GM21576 (cell line): ENCODE results near the gene C4BPA.
A peak's percentile ranks its signal among the peaks of the same experiment; 100 is the strongest.

Experiments used
- ATAC-seq: cut with Tn5 transposase; IDR thresholded peaks from one replicate; pipeline ENCODE4 v1.9.1; 2021; ENCODE audit warnings: mild to moderate bottlenecking, moderate library complexity; ENCODE audit not compliant: unreplicated experiment

The C4BPA gene

DNA sequence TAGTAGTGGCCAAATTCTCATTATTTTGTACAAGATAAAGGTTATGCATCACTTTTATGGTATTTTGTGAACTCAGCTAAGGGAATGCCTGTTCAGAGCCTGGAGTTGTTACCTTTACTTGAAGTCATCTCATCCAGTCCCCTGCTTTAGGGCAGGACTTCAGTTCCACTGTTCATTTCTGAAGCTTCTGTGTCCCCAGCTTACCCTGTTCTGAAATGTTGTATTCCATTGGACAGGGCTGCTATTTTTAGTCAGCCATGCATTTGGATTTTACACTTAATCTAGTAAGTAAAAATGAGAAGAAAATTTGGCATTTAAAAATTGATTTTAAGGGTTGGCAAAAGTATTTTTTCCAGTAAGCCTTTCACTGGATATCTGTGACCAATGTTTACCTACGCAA, 27.0 kb upstream of the C4BPA start:
- ATAC-seq, result no peak

DNA sequence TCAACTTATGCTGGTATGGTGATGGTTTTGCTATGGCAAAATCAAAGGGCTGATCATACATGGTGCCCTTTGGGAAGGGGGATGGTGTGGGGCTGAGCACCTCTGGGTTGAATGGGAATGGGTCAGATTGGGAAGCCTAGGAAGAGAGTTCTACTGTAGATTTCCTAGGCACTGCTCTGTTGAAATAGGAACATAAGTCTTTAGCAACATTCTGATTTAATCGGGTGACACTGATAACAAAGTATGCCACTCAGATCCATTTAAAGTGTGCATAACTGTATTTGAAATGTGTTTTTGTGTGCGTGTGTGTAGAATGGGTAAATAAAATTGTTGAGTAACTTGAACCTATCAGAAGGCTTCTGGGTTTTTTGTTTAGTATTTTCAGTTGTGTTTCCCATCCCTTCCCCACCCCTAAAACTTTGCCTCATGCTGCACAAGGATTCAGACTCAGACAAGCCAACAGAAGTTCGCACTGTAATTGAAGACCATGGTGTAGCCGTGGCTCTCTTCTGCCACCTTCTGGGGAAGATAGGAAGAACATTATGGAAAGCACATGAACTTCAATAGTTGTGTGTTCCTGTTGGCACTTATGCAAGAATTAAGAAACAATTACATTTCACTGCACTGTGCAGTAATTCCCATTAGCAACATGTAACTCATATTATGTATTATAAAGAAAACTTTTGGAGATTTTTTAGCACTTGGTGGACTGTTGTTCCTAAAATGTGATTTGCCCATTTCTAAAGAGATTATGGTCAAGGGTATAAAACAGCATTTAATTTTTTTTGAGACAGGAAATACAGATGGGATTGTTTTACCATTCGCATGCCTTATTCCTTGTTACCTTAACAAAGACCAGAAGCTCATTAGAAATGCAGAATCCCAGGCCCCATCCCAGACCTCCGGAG, 26.3 kb upstream of the C4BPA start:
- peak; percentile 70 for ATAC-seq

DNA sequence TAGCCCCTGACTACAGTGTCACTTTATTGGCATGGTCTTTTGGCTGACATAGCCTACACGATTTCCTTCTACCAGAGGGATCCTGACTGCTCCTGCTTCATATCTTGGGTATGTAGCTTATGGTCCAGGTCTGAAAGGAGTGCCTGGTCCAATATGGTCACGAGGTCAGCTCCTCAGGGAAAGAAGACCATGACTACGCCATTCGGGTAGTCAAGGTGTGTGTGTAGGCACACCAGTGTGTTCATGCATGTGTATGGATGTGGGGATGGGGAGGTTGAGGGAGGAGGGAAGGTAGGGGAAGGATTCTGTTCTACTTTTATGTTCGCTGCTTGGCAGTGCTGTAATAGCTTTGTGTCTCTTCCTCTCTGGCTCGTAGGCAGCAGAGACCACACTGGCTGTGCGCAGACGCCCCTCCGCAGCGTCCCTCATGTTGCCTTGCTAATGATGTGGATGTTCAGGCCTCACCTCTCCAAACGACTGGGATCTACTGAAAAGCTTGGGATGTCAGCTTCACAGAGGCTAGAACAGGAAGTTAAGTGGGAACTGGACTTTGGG, 25.4 kb upstream of the C4BPA start:
- no peak for ATAC-seq

DNA sequence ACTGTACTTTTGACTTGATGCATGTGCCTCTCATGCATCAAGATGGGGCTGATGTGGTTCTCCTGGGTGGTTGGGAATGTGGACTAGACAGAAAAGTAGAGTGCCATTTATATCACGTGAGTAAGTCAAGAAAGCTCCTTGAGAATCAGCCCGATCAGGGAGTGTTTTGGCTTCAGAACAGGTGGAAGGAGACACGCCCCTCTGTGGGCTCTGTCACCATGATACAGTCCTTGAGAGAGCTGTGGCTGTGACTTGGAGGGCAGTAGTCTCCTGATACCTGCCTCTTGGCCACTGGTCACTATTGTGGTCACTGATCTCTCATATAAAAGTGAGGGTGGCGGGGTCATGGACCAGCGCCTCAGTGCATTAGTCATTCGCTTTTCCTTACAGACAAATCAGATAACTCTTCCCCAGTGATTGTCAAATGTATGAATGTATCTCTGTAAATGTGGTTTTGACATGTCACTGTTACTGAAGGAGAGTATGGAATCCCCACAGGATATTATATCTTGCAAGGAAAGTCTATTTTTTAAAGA, 24.3 kb upstream of the C4BPA start:
- no peak for ATAC-seq

DNA sequence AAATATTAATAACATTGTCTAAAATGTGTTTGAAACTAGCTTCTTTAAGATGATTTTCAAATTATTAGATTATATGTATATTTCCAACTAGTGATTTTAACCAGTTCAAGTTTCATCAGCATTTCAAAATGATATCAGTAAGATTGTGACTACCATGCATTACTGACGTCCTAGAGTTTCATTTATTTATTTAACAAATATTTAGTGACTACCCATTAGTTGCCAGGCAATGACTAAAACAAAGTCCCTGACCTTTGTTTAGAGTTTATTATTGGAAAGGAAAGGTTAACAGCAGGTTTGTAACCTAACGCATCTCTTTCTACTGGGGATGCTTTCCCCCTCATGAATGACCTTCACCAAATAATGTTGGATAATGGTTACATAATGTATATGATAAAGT, 22.9 kb upstream of the C4BPA start:
- no peak for ATAC-seq

DNA sequence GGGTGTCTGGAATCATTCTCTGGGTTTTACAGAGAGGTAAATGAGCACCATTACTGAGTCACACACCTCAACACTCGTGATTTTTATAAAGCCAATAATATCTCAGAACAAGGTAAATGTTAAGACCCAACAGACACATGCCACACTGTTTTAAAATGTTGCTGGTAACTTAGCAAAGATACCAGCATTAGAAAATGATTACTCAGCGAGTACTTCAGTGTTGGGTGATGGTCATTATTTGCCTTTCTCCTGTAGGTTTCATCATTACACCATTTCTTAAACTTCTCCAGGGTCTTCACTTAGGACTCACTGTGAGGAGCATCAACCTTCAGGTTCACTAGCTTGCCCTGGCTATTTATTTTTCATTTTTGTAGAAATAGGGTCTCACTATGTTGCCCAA, 22.2 kb upstream of the C4BPA start:
- no peak for ATAC-seq

DNA sequence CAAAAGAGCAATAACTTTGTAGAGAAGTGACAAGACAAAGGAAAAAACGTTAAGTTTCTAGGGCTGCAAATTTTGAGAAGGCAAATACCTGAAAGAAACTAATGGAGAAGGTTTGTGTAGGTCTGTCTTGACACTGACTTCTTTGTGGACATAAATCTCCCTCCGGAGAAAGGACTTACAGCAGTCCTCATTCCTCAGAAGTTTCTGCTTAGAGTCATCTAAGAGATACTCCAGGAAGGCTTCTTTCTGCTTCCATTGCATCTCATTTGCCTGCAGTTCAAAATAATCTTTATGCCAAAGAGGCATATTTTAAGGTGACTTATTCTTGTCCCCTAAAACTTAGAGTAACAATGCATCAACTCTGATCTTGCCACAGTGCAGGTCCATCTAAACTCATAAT, 19.8 kb upstream of the C4BPA start:
- no peak for ATAC-seq

DNA sequence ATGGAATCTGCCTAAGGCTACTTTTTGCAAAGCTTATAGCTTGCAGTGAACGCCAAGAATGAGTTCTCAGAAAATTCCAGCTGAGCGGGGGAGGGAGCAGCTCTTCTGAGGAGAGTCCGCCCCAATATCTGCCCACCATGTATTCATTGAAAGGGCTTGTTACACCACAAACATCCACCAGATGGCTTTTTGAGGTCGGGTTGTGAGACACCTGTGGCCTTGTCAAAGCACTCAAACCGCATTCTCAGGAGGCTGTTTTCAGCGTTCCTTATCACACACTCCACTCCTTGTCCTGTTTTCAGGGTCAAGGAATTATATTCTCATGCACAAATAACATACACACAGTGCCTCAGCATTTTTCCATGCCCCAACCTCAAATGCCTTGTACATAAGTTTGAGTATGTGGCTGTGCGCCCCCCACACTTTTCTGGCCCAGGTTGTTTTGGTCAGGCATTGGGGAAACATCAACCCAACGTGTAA, 19.3 kb upstream of the C4BPA start:
- ATAC-seq, result no peak

DNA sequence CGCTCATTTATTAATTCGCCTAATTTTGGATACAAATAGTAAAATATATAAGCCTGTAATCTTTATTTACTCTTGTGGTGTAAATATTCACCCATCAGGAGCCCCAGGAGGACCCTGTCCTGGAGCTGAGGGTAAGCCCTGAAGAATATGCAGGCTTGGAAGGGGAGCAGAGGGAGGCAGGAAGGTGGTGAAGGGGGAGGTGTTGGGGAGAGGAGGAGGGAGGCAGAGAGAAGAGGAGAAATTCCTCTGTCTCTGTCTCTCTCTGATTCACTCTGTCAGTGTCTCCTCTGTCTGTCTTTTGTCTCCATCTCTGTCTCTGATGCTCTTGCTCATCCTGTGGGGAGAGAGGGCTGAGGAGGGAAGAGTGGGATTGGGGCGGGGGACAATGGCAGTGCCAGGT, 18.1 kb upstream of the C4BPA start:
- ATAC-seq, result no peak

DNA sequence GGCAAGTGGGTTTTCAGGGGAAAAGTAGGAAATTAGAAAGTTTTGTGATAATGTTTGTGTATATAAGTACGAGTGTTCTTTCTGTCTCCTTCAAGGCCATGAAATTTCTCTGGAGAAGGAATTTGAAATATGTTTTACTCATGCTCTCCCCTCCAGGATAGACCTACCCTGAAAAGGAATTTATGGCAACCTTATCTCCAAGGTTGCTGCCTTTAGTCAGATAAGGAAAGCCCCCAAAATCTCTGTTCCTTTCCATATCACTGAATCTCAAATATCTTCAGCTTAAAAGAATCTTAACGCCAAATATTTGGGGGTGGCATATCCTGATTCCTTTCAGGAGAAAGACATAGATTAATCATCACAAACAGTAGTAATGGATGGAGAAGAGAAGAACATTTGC, 15.9 kb upstream of the C4BPA start:
- ATAC-seq, result no peak

DNA sequence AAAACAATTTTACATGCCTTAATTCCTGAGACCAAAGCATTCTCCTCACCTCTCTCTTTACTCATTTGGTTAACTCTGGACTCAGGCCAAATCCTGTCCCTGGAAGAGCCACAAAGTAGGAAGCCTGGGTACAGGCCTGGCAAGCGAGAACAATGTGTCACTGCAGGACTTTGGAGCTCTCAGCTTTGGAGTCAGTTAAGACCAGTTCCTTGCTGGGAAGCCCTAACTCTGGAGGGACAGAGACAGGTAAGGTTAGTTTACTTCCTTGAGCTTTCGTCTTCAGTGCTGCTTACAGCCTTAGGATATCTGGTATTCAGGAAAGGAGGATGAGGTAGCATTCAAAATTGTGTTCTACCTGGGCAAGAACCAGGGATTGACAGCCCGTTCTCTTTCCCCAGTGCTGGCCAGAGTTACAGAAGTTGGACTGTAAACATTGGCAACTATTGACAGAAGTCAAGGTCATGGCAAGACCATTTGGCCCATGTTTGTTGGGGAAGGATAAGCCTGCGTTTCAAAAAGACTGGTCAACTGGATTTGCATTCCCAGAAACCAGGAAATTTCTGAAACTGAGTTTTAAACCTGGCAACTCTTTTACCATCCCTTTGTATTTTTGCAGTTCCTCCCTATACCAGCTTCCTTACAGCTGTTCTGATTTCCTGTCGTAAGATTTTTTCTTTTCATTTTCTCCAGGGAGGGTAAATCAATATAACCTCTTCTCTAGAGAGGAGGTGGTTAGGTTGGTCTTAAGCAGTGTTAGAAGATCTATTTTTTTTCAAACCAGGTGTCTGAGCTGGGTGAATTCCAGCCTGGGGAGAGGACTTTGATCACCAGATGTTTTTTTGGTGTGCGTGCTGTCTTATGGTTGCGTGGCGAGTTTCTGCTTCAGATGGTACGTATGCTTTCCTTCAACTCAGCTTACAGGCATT, 15.1 kb upstream of the C4BPA start, which contains the start of gene C4BPB:
Gene C4BPB (plus strand): TSS at position 160 of the 926 bp plus-strand sequence. CDS start 672 bp downstream, at position 832.
- ATAC-seq, result no peak

DNA sequence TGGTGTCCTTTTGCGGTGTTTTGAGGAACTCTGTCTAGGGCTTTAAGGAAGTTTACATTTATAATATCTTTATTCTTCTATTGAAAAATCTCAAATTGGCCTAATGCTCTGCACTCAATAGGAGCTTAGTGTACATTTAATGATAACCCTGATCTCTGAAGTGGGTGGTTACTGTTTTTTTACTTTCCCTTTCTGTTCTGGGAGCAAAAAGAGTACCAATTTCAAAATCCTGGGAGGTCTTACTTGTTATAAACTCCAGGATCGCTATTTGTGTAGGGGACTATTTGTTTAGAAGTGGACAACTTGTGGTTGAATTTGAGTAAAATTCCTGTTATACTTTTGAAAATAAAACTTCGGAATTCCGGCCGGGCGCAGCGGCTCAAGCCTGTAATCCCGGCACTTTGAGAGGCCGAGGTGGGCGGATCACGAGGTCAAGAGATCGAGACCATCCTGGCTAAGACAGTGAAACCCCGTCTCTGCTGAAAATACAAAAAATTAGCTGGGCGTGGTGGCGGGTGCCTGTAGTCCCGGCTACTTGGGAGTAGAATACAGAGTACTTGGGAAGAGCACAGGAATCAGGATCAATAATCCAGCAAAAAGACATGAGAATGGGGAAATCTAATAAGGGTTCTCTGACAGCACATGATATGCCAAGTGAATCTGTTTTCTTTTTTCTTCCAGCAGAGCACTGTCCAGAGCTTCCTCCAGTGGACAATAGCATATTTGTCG, 14.2 kb upstream of the C4BPA start:
- no peak for ATAC-seq

DNA sequence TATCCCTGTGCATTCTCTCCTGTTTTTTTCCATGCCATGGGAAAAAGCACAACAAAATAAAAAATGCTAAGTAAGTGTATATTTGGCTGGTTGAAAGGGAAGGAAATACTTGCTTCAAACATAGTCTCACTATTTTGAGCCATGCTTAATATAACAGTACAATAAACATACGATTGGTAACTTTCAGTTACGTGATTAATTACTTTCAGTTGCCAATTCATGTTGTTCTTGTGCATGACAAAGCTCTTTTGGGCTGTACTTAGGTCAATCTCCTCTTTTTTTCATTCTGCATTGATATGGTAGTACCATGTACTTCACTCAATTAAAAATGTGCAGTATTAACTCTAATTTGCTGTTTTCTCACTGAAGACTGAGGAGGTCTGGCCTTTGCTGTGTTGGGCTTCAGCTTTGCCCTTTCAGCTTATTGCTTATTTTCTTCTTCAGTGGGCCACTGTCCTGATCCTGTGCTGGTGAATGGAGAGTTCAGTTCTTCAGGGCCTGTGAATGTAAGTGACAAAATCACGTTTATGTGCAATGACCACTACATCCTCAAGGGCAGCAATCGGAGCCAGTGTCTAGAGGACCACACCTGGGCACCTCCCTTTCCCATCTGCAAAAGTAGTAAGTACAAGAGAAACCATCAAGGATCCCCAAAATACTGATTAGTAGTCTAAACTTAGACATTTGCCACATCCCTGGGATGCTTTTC, 12.7 kb upstream of the C4BPA start:
- no peak for ATAC-seq

DNA sequence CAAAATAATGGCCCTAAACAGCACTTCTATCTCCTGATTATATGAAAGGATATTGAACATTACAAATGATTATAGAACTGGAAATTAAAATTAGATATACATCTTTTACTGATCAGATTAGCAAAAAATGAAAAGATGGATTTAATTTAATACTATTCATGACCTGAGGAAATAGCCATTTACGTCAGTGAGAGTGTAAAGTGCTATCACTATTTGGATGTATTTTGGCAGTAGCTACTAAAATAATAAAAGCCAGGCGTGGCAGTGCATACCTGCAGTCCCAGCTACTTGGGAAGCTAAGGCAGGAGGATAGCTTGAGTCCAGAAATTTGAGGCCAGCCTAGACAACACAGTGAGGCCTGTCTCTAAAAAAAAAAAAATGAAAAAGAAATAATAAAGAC, 10.1 kb upstream of the C4BPA start:
- no peak for ATAC-seq

DNA sequence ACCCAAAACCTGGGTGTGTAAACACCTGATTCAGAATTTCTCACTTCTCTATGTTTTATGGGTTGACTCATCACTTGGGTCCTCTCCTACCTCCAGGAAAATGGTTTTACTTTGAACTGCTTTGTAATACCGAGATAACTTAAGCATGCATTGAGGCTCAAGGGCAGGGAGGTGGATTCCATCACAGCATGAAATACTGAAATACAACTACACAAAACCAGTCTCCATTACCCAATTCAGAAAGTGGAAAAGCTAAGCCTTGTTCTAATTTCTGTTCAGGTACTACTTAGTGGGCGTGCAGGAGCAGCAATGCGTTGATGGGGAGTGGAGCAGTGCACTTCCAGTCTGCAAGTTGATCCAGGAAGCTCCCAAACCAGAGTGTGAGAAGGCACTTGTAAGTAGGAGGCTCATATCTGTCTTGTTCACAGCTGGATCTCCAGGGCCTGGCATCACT, 6.1 kb upstream of the C4BPA start:
- peak; percentile 71 for ATAC-seq

DNA sequence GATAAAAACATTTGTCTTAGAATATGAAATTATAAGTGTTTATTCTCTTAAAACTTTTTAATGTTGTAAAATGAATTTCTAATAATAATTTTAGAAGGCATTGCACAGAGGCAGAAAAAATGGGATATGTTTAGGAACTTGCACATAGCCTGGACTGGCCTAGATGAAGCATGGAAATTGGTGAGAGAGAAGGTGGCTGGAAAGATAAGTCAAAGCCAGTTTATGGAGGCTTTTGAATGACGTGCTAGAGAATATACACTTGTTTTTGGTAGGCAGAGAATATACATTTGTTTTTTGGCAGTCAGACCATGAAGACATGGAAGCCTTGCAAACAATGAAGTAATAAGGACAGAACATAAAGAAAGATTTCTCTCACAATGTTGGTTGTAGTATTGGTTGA, 2.3 kb upstream of the C4BPA start:
- no peak for ATAC-seq

DNA sequence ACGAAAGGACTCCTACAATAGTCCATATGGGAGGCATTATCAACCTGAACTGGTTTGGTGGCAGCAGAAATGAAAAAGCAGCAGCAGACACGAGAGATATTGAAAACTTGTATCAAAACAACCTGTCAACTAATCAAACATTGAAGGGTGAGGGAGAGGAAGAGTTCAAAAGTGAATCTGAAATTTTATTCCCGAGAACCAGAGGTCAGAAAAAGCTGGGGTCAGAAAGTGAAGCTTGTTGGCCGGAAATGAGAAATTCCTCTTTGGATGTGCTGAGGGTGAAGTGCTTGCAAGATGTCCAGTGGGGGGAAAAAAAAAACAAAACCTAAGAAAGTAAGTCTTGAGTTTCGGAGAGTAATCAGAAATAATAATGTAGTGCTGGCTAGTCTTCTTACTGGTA, 1.9 kb upstream of the C4BPA start:
- no peak for ATAC-seq

DNA sequence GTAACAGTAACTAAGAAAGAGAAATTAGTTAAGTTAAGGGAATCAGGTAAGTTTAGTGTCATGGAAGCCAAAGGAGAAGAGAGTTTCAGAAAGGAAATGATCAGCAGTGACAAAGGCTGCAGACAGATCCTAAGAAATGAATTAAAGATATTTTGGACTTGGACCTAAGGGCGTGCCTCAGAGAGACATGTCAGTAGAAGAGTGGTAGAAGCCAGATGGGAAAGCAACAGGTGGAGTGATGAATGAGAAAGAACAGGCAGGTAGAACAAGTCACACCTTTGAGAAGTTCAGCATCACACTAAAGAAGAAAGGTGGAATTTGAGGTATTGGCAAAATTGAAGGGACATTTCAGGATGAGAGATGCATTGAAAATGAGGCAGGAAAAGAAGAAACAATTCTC, 1.4 kb upstream of the C4BPA start:
- ATAC-seq, result no peak

DNA sequence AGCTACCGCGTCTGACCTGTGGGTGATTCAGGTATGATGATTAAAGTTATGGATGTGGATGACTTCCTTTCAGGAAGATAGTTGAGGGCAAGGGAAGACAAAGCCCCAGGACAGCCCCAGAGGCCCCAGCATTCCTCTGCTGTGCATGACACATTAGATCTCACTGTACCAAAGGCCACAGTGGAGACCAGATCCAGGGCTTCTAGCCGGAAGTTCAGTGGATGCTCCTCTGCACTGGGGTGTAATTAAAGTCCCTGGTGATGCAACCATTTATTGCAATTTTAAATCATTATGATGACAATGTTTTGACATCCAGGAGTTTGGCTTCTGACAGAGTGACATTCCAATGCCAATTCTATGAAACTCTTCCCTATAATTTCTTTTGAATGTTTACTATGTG, 5.0 kb downstream of the C4BPA start:
- ATAC-seq, result no peak
